GM12878 (cell line): ENCODE data around the gene ARHGDIA. TPM values are rescaled to one million over a fixed set of nuclear protein-coding genes. Genes with fewer than 3 reads are reported as not detected.

Experiments
- ATAC-seq: fragments of 200-7000 bp; cut with Tn5 transposase; 3 replicates; pipeline ENCODE4 v1.9.1; 2020; ENCODE audit warnings: mild to moderate bottlenecking, moderate library complexity
- BruUV-seq: library from RNA; stranded (reverse); fragments of 400-500 nt; replicated peaks from 2 replicates; lab custom pipeline; 2021; lab: Mats Ljungman, UMichigan
- CTCF ChIA-PET: fragments of 300-600 bp; sonication (Branson Sonifier 250); formaldehyde crosslinking; extraction: SDS; loops from one replicate; lab custom pipeline; 2021; ENCODE audit warnings: inconsistent platforms; lab: Yijun Ruan, JAX
- POLR2A ChIA-PET: fragments of 350-600 bp; formaldehyde crosslinking; extraction: SDS; loops from one replicate; lab custom pipeline; 2021; ENCODE audit warnings: inconsistent platforms; lab: Charles Lee
- RAD21 ChIA-PET: fragments of 300-600 bp; sonication (Branson Sonifier 250); formaldehyde crosslinking; loops from one replicate; lab custom pipeline; 2023; ENCODE audit warnings: antibody characterized with exemption; ENCODE audit not compliant: unreplicated experiment; lab: Charles Lee
- SMC1A ChIA-PET: fragments of 300-600 bp; sonication (Branson Sonifier 250); formaldehyde crosslinking; loops from one replicate; lab custom pipeline; 2023; ENCODE audit not compliant: unreplicated experiment, uncharacterized antibody; lab: Charles Lee
- DNase-seq: peaks from one replicate; pipeline ENCODE4 v3.0.0-alpha.2; 2011; ENCODE audit warnings: low read depth, low spot score
- FAIRE-seq: peaks from 3 replicates; lab custom pipeline; 2011; peaks lifted over from hg19 to GRCh38; lab: Jason Lieb, UNC
- H2AFZ ChIP-seq: 2 replicates; pipeline ENCODE4 v1.6.0; 2011; ENCODE audit warnings: low read depth, low read length, control low read depth; ENCODE audit not compliant: control insufficient read depth
- H3K27ac ChIP-seq: 2 replicates; pipeline ENCODE4 v1.5.1; 2011; ENCODE audit warnings: control low read depth; ENCODE audit not compliant: control insufficient read depth, insufficient read depth
- H3K27me3 ChIP-seq, 2 experiments: replicated peaks in 1 of 2; 2 replicates each; pipeline versions ENCODE4 v1.6.0 to v1.6.1; 2011; ENCODE audit warnings: low read length in 1 of 2; ENCODE audit not compliant: control insufficient read depth in 2 of 2, insufficient read depth in 2 of 2
- H3K36me3 ChIP-seq, 2 experiments: 2 replicates each; pipeline ENCODE4 v1.5.1; 2011; ENCODE audit warnings: low read length in 1 of 2; ENCODE audit not compliant: control insufficient read depth in 2 of 2, insufficient read depth in 2 of 2
- H3K4me1 ChIP-seq: 2 replicates; pipeline ENCODE4 v1.6.1; 2011; ENCODE audit warnings: mild to moderate bottlenecking, low read length, moderate library complexity, mixed read lengths; ENCODE audit not compliant: control insufficient read depth, insufficient read depth
- H3K4me2 ChIP-seq: 2 replicates; pipeline ENCODE4 v1.6.0; 2011; ENCODE audit warnings: control low read depth; ENCODE audit not compliant: control insufficient read depth, insufficient read depth
- H3K4me3 ChIP-seq: fragments of 200-600 bp; sonication (generic); 2 replicates; pipeline ENCODE4 v1.5.1; 2016
- H3K79me2 ChIP-seq: 2 replicates; pipeline ENCODE4 v1.6.0; 2011; ENCODE audit warnings: low read length; ENCODE audit not compliant: control insufficient read depth, insufficient read depth
- H3K9ac ChIP-seq: 2 replicates; pipeline ENCODE4 v1.8.0; 2011; ENCODE audit warnings: low read length, control low read depth, mixed read lengths; ENCODE audit not compliant: control insufficient read depth, insufficient read depth
- H3K9me3 ChIP-seq: replicated peaks from 3 replicates; pipeline ENCODE4 v1.5.1; 2011; ENCODE audit warnings: mild to moderate bottlenecking, low read length; ENCODE audit not compliant: control insufficient read depth, insufficient read depth
- H4K20me1 ChIP-seq: 2 replicates; pipeline ENCODE4 v1.6.0; 2011; ENCODE audit not compliant: control insufficient read depth, insufficient read depth
- DPF2 ChIP-seq: fragments of 450-650 bp; IDR thresholded peaks from 2 replicates; pipeline ENCODE4 v1.6.1; 2017; ENCODE audit warnings: mild to moderate bottlenecking
- HCFC1 ChIP-seq: fragments of 150-350 bp; IDR thresholded peaks from 2 replicates; pipeline ENCODE4 v1.6.1; 2014; ENCODE audit warnings: low read length
- MXI1 ChIP-seq: fragments of 150-350 bp; IDR thresholded peaks from 2 replicates; pipeline ENCODE4 v1.6.1; 2011; ENCODE audit warnings: low read depth, mild to moderate bottlenecking, inconsistent platforms, low read length, improper control_type of control experiment
- POLR2A ChIP-seq: IDR thresholded peaks from 2 replicates; pipeline ENCODE4 v1.6.1; 2011; ENCODE audit warnings: low read depth, mild to moderate bottlenecking, low read length
- SIX5 ChIP-seq: IDR thresholded peaks from 2 replicates; pipeline ENCODE4 v1.6.1; 2011; ENCODE audit warnings: mild to moderate bottlenecking, low read depth, low read length, moderate library complexity; ENCODE audit not compliant: severe bottlenecking
- WGBS: methylation state at CpG from one replicate; pipeline ENCODE4 v1.1.6; 2016; ENCODE audit warnings: low lambda C conversion rate; ENCODE audit not compliant: insufficient replicate concordance, insufficient coverage; ENCODE audit errors: missing lambda C conversion rate; 5-methylcytosine and 5-hydroxymethylcytosine counted together
- in situ Hi-C: fragments of 300-500 bp; cut with MboI; formaldehyde crosslinking; loops from 9 replicates; pipeline ENCODE4 v1.14.3; 2018; ENCODE audit warnings: mixed read lengths
- intact Hi-C: fragments of 100-400 bp; cut with micrococcal nuclease; formaldehyde crosslinking; loops from one replicate; pipeline ENCODE4 v1.14.2; 2022; ENCODE audit not compliant: unreplicated experiment
- polyA plus RNA-seq, 11 experiments: library from polyadenylated mRNA; depleted of rRNA in 4 of 11; unstranded in 6 of 11; stranded (reverse) in 5 of 11; fragments of >200 nt; fragmentation: Nextera tagmentation in 4 of 11; fragmentation: Illumina TruSeq in 1 of 11; extraction: Ambion mirVana in 4 of 11; extraction: Trizol in 1 of 11; gene quantifications; 1 replicate in 1 of 11; 2 replicates in 10 of 11; pipeline versions ENCODE4 v1.2.1 to v1.2.3, GENCODE V29; 2011 to 2016; ENCODE audit warnings: inconsistent platforms in 2 of 11, missing spikeins in 2 of 11, low read depth in 1 of 11
- total RNA-seq, 4 experiments: library from RNA; depleted of rRNA in 3 of 4; stranded (reverse); fragments of >200 nt in 3 of 4; fragmentation: Illumina TruSeq in 1 of 4; extraction: Trizol in 1 of 4; gene quantifications; 2 replicates each; pipeline versions ENCODE4 v1.2.1 to v1.2.3, GENCODE V29; 2013 to 2021
- TF ChIP-seq, protein P1 (sequence below): fragments of 450-650 bp; IDR thresholded peaks from 2 replicates; pipeline ENCODE4 v1.6.1; 2017; ENCODE audit warnings: mild to moderate bottlenecking, moderate library complexity
- TF ChIP-seq, protein P2 (sequence below): IDR thresholded peaks from 2 replicates; pipeline ENCODE4 v1.6.1; 2011; ENCODE audit warnings: borderline replicate concordance, low read depth, mild to moderate bottlenecking, moderate library complexity, mixed read lengths, low read length; ENCODE audit not compliant: insufficient read depth; ENCODE audit errors: extremely low read length

ARHGDIA gene
- total and polyA plus RNA-seq, 10 of the 15 experiments (the other 5 are each of a cell fraction or from before 2014, with no cell fraction given): 17.9 to 552 (median 169) TPM

DNA sequence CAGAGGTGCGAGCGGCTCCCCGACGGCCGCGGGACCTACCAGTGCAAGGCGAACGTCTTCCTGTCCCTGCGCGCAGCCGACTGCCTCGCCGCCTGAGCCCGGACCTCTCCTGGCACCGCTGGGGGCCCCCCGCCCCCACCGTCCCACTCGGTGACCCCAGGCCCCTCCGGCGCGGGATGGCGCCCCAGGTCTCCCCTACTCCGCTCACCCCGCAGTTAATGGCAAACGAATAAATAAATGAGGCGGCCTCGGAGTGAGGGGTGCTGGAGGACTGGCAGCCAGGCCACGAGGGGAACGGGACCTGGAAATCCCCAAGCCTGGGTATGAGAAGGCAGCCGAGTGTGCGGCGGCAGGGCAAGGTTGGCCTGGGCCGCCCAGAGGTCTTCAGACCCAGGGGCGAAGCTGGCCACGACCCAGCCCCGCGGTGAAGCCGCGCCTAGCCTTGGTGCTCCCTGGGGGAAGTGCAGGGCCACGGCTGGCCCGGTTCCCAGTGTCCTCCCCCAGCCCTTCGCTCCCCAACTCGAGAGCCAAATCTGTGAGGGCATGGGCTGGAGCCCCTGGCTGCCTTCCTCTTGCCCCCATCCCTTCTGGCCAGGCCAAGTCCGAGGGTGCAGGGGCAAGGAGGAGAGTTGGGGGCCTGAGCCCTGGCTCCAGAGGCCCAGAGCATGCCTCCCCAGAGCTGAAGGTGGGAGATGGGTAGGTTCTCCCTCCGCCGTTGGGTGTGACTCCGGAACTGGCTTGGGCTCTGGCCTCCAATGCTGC, 31.7 kb upstream of the ARHGDIA start:
- H3K36me3 ChIP-seq: peaks cover 4 to 9% of the 10 kb centered on the region in 2 experiments; a peak in 3 of 4 replicates
- H2AFZ ChIP-seq: no peak overlapping the region
- CTCF ChIA-PET: no interaction called here

DNA sequence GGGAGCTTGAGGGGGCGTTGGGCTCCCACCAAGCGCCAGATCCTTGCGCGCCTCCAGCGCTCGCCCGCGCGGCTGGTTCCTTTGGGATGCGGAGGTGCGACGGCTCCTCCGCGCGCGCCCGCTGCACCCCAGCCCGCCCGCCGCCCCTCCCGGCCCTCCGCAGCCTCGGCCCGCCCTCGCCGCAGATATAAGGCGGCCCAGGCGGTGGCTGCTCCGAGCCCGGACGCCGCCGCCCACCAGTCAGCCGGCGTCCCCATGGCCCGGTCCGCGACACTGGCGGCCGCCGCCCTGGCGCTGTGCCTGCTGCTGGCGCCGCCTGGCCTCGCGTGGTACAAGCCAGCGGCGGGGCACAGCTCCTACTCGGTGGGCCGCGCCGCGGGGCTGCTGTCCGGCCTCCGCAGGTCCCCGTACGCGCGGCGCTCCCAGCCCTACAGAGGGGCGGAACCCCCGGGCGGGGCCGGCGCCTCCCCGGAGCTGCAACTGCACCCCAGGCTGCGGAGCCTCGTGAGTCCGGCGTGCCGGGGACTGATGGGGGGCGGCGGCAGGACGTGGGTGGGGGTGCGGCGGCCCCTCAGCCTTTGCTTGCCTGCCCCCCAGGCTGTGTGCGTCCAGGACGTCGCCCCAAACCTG, 31.0 kb upstream of the ARHGDIA start, which contains the start of gene NPB:
Gene NPB, plus strand, starts transcription at position 216 of the 630 bp plus-strand sequence. Its CDS starts 40 bp downstream, at position 256.
- CTCF ChIA-PET: no interaction called here
- 3% methylated on average over 40 of the region's 79 CpGs for WGBS
- Histone ChIP-seq H3K27me3 (no peaks in the 10 kb centered on the region; a peak in 1 of 4 replicates), H3K9ac (no peak within 1 kb of the TSS), H3K4me2 (peak within 1 kb of the TSS; percentile 25; the same call in 1 of the 2 replicates), H3K79me2 (no peaks in the 10 kb centered on the region), H3K36me3 (peaks cover 1 to 11% of the 10 kb centered on the region in 2 experiments; a peak in 3 of 4 replicates)
- in situ Hi-C loops: no loop called here
- BruUV-seq: no TSS peak
- RAD21 ChIA-PET: no interaction called here
- POLR2A ChIA-PET: no interaction called here
- TF ChIP-seq DPF2: 0 out of 2 replicates have a peak, but pooled peaks have one; percentile 34
- TF ChIP-seq MXI1: no peak
- TF ChIP-seq, protein P1, sequence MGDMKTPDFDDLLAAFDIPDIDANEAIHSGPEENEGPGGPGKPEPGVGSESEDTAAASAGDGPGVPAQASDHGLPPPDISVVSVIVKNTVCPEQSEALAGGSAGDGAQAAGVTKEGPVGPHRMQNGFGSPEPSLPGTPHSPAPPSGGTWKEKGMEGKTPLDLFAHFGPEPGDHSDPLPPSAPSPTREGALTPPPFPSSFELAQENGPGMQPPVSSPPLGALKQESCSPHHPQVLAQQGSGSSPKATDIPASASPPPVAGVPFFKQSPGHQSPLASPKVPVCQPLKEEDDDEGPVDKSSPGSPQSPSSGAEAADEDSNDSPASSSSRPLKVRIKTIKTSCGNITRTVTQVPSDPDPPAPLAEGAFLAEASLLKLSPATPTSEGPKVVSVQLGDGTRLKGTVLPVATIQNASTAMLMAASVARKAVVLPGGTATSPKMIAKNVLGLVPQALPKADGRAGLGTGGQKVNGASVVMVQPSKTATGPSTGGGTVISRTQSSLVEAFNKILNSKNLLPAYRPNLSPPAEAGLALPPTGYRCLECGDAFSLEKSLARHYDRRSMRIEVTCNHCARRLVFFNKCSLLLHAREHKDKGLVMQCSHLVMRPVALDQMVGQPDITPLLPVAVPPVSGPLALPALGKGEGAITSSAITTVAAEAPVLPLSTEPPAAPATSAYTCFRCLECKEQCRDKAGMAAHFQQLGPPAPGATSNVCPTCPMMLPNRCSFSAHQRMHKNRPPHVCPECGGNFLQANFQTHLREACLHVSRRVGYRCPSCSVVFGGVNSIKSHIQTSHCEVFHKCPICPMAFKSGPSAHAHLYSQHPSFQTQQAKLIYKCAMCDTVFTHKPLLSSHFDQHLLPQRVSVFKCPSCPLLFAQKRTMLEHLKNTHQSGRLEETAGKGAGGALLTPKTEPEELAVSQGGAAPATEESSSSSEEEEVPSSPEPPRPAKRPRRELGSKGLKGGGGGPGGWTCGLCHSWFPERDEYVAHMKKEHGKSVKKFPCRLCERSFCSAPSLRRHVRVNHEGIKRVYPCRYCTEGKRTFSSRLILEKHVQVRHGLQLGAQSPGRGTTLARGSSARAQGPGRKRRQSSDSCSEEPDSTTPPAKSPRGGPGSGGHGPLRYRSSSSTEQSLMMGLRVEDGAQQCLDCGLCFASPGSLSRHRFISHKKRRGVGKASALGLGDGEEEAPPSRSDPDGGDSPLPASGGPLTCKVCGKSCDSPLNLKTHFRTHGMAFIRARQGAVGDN: no peak
- TF ChIP-seq, protein P2, sequence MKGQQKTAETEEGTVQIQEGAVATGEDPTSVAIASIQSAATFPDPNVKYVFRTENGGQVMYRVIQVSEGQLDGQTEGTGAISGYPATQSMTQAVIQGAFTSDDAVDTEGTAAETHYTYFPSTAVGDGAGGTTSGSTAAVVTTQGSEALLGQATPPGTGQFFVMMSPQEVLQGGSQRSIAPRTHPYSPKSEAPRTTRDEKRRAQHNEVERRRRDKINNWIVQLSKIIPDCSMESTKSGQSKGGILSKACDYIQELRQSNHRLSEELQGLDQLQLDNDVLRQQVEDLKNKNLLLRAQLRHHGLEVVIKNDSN: no peak
- no peak for TF ChIP-seq HCFC1
- TF ChIP-seq, all 136 proteins: peak for 1
- DNase-seq: no peak
- Histone ChIP-seq H3K9me3 (no peaks in the 10 kb centered on the region), H3K27ac (no peak within 1 kb of the TSS), H3K4me1 (no peaks in the 10 kb centered on the region), H4K20me1 (no peaks in the 10 kb centered on the region), H3K4me3 (no peak within 1 kb of the TSS), H2AFZ (no peak within 1 kb of the TSS)
- ATAC-seq: peak; percentile 47
- FAIRE-seq: no peak
- SMC1A ChIA-PET: no interaction called here
- intact Hi-C loops: no loop called here

More for the DNA sequence above, 31.7 kb upstream of the ARHGDIA start:
- Histone ChIP-seq H3K27me3 (no peaks in the 10 kb centered on the region; a peak in 1 of 4 replicates), H3K9ac (no peak overlapping the region), H3K4me2 (peak overlapping the region; percentile 25; the same call in 1 of the 2 replicates), H3K27ac (no peak overlapping the region), H3K4me3 (no peak overlapping the region), H3K9me3 (no peaks in the 10 kb centered on the region), H3K79me2 (no peaks in the 10 kb centered on the region), H4K20me1 (no peaks in the 10 kb centered on the region), H3K4me1 (no peaks in the 10 kb centered on the region)
- no TSS peak for BruUV-seq
- ChIA-PET RAD21 (no interaction called here), SMC1A (no interaction called here), POLR2A (no interaction called here)
- peak; percentile 22; the same call in 1 of the 2 replicates for TF ChIP-seq POLR2A
- no peak for TF ChIP-seq SIX5
- intact Hi-C loops (no loop called here), in situ Hi-C loops (no loop called here)
- ATAC-seq (peak; percentile 32), DNase-seq (no peak), FAIRE-seq (no peak)
- WGBS: 49% methylated on average over 43 of the region's 47 CpGs
